Panc1 (cell line): ENCODE data around the gene TRIM44. TPM values are rescaled to one million over a fixed set of nuclear protein-coding genes. Genes with fewer than 3 reads are reported as not detected.
A peak's percentile ranks its signal among the peaks of the same experiment; 100 is the strongest.

ENCODE experiments used
- ATAC-seq: fragments of 200-7000 bp; cut with Tn5 transposase; 2 replicates; pipeline ENCODE4 v1.9.1; 2020; ENCODE audit warnings: mild to moderate bottlenecking, moderate library complexity
- BruUV-seq: library from RNA; stranded (reverse); fragments of 400-500 nt; replicated peaks from 2 replicates; lab custom pipeline; 2021; lab: Mats Ljungman, UMichigan
- CTCF ChIA-PET: fragments of 300-600 bp; sonication (Branson Sonifier 250); formaldehyde crosslinking; loops from one replicate; lab custom pipeline; 2022; ENCODE audit warnings: antibody characterized with exemption; lab: Charles Lee
- POLR2A ChIA-PET: fragments of 300-600 bp; sonication (Branson Sonifier 250); formaldehyde crosslinking; loops from one replicate; lab custom pipeline; 2022; ENCODE audit warnings: antibody characterized with exemption; lab: Charles Lee
- DNase-seq: peaks from one replicate; pipeline ENCODE4 v3.0.0-alpha.2; 2010; ENCODE audit warnings: low read depth, low spot score
- H3K27ac ChIP-seq: 2 replicates; pipeline ENCODE4 v1.5.1; 2011; ENCODE audit warnings: mild to moderate bottlenecking, low read length, inconsistent platforms
- H3K27me3 ChIP-seq: fragments of 200-500 bp; sonication (Bioruptor generic); 2 replicates; pipeline ENCODE4 v1.6.0; 2014; ENCODE audit warnings: low read length, inconsistent platforms; ENCODE audit not compliant: control insufficient read depth, insufficient read depth
- H3K36me3 ChIP-seq: fragments of 200-500 bp; sonication (Bioruptor generic); 2 replicates; pipeline ENCODE4 v1.5.1; 2014; ENCODE audit warnings: inconsistent platforms, mild to moderate bottlenecking, low read length, moderate library complexity; ENCODE audit not compliant: control insufficient read depth, insufficient read depth
- H3K4me1 ChIP-seq: 2 replicates; pipeline ENCODE4 v1.5.1; 2011; ENCODE audit warnings: inconsistent platforms, mild to moderate bottlenecking, low read length, moderate library complexity; ENCODE audit not compliant: control insufficient read depth, insufficient read depth
- H3K4me3 ChIP-seq, 2 experiments: 2 replicates each; pipeline ENCODE4 v1.5.1; 2011 to 2012; ENCODE audit warnings: low read depth in 2 of 2, low read length in 2 of 2, mild to moderate bottlenecking in 2 of 2, inconsistent platforms in 1 of 2, moderate library complexity in 1 of 2
- H3K9me3 ChIP-seq: fragments of 200-500 bp; sonication (Bioruptor generic); 2 replicates; pipeline ENCODE4 v1.5.1; 2014; ENCODE audit warnings: low read depth, mild to moderate bottlenecking, inconsistent platforms, low read length, moderate library complexity; ENCODE audit not compliant: control insufficient read depth, insufficient read depth
- CTCF ChIP-seq: fragments of 450-650 bp; IDR thresholded peaks from 2 replicates; pipeline ENCODE4 v1.5.1; 2017; ENCODE audit warnings: mild to moderate bottlenecking
- POLR2AphosphoS5 ChIP-seq: IDR thresholded peaks from 2 replicates; pipeline ENCODE4 v1.6.1; 2012; ENCODE audit warnings: mild to moderate bottlenecking, low read depth, low read length, moderate library complexity
- REST ChIP-seq, 2 experiments: IDR thresholded peaks; 2 replicates each; pipeline ENCODE4 v1.6.1; 2011 to 2012; ENCODE audit warnings: low read depth in 2 of 2, control low read depth in 1 of 2, low read length in 1 of 2, mild to moderate bottlenecking in 1 of 2, moderate library complexity in 1 of 2; ENCODE audit not compliant: insufficient read depth in 1 of 2
- SIN3A ChIP-seq: IDR thresholded peaks from 2 replicates; pipeline ENCODE4 v1.6.1; 2012; ENCODE audit warnings: low read depth, mild to moderate bottlenecking, low read length, moderate library complexity, borderline replicate concordance; ENCODE audit not compliant: insufficient read depth
- TCF7L2 ChIP-seq: IDR thresholded peaks from 2 replicates; pipeline ENCODE4 v1.6.1; 2011; ENCODE audit warnings: mild to moderate bottlenecking, low read depth, low read length, inconsistent platforms
- in situ Hi-C: cut with HindIII; loops from 2 replicates; pipeline ENCODE4 v1.10.0; 2016; ENCODE audit warnings: low sequenced_read_pairs, low pct_unique_long_range_greater_than_20kb
- intact Hi-C: fragments of 100-400 bp; cut with micrococcal nuclease; formaldehyde crosslinking; loops from one replicate; pipeline ENCODE4 v1.10.0; 2022; ENCODE audit not compliant: unreplicated experiment
- total RNA-seq: library from RNA; stranded (reverse); gene quantifications from one replicate; pipeline ENCODE4 v1.2.1, GENCODE V29; 2021; ENCODE audit not compliant: unreplicated experiment

TRIM44 gene
- total RNA-seq, 1 experiment from 2014 or later: 80.3 TPM

- POLR2A ChIA-PET: no interaction called here
- in situ Hi-C loops (no loop called here), intact Hi-C loops (no loop called here)
- CTCF ChIA-PET: no interaction called here
- no peaks in the 10 kb centered on the region for H3K27me3 ChIP-seq
- TF ChIP-seq CTCF: no peak
- no peak for TF ChIP-seq SIN3A
- TF ChIP-seq TCF7L2: no peak
- TF ChIP-seq POLR2AphosphoS5: no peak
- no peak for TF ChIP-seq REST (IDR thresholded peaks at IDR 0.05; ENCODE audit: insufficient read depth in 1 of 2, low read depth in 2 of 2, low read length in 1 of 2)
- H3K36me3 ChIP-seq: no peaks in the 10 kb centered on the region
- no peaks in the 10 kb centered on the region; the same call in 1 of the 2 replicates for H3K4me1 ChIP-seq
- no peak overlapping the region for H3K27ac ChIP-seq
- no peak for DNase-seq
- H3K9me3 ChIP-seq: no peaks in the 10 kb centered on the region
- BruUV-seq: no TSS peak
- H3K4me3 ChIP-seq: no peak overlapping the region
- peak; percentile 46; the same call in 1 of the 2 replicates for ATAC-seq
Measured at GRCh38 chr11:35629511-35629910, 33.1 kb upstream of the TRIM44 start.

GRCh38 chr11:35629914-35630313 is 32.7 kb upstream of the TRIM44 start:
- POLR2A ChIA-PET: no interaction called here
- no peaks in the 10 kb centered on the region for H3K9me3 ChIP-seq
- no peaks in the 10 kb centered on the region for H3K36me3 ChIP-seq
- H3K27me3 ChIP-seq: no peaks in the 10 kb centered on the region
- TF ChIP-seq POLR2AphosphoS5 (no peak), SIN3A (no peak), TCF7L2 (no peak), CTCF (no peak), REST (IDR thresholded peaks at IDR 0.05; ENCODE audit: insufficient read depth in 1 of 2, low read depth in 2 of 2, low read length in 1 of 2) (no peak)
- CTCF ChIA-PET: no interaction called here
- no TSS peak for BruUV-seq
- no peak overlapping the region for H3K4me3 ChIP-seq
- H3K4me1 ChIP-seq: no peaks in the 10 kb centered on the region; the same call in 1 of the 2 replicates
- DNase-seq (peak; percentile 92), ATAC-seq (peak; percentile 89)
- intact Hi-C loops: no loop called here
- in situ Hi-C loops: no loop called here
- 0 out of 2 replicates have a peak overlapping the region, but pooled peaks have one; percentile 3 for H3K27ac ChIP-seq
